ENCODE results near the gene CDC27.

GRCh38 chr17:47199627-47200324 lies 10.7 kb upstream of the CDC27 start:
- no peak for TF ChIP-seq CTCF (IDR thresholded peaks at IDR 0.05)
- TF ChIP-seq EP300 (IDR thresholded peaks at IDR 0.05; ENCODE audit: low read depth): no peak
- TF ChIP-seq POLR2A (IDR thresholded peaks at IDR 0.05): no peak
- no peak for TF ChIP-seq POLR2AphosphoS5 (IDR thresholded peaks at IDR 0.05)

Data from transverse colon (tissue), 4 donors.